ENCODE data around the gene MAP3K10. TPM values are rescaled to one million over a fixed set of nuclear protein-coding genes. Genes with fewer than 3 reads are reported as not detected.

The MAP3K10 gene
- total RNA-seq, 1 experiment from 2014 or later: 5.0 TPM

DNA sequence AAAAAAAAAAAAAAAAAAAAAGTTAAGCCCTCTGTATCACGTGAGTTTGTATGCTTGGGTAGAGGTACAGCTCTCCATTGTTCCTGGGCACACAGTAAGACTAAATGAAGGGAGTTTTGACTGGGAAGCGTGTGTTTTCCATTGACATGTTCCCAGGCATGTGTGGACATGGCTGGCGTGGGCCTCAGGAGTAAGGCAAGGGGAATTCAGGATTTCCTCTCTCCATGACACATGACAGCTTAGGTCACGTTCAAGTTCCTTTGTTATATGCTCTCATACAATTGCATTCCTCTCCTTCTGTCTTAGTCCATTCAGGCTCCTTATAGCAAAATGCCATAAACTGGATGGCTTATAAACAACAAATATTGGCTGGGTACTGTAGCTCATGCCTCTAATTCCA, 17.1 kb upstream of the MAP3K10 start:
- no peak for DNase-seq (ENCODE audit: low read depth)

DNA sequence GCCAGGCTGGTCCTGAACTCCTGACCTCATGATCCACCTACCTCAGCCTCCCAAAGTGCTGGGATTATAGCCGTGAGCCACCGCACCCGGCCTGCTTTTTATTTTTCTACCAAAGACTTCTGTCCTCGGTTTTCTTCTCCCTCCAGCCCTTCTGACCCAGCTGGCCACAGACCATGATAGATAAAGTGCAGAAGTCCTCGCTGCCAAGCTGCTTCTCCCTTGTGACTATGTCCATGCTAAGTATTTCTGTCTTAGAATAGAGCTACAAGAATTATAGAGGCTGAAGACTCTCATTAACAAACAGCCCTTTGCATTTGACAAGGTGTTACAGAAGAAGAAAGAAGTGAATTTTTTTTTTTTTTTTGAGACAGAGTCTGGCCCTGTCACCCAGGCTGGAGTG, 15.4 kb upstream of the MAP3K10 start:
- DNase-seq (ENCODE audit: low read depth): no peak

DNA sequence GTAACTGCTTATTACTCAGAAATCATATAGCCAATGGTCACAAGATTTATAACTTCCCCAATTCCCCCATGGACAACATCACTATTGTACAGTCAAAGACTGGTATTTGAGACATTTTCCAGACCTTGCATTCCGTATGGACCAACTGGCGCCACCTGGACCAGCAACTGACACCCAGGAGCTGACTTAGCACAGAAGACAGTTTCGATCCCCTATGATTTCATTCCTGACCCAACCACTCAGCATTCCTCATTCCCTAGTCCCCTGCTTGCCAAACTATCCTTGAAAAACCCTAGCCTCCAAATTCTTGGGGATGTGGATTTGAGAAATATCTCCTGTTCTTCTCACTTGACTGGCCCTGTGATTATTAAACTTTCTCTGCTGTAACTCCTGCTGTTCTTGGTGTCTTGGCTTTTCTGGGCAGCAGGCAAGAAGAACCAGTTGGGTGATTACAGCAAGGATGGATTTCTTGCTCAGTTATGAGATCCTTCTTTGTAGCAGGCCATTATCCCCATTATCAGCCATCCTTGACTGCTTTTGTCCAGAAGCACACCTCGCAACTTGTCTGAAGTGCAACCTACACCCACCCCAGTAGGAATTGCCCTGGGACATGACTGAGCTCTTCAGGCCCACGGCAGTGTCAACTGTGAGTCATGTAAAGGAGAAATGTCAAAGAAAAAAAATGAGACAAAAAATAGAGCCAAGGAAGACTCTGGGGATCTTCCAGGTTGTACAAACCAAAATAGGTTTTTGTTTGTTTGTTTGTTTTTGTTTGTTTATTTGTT, 13.7 kb upstream of the MAP3K10 start:
- no peak for DNase-seq (ENCODE audit: low read depth)

DNA sequence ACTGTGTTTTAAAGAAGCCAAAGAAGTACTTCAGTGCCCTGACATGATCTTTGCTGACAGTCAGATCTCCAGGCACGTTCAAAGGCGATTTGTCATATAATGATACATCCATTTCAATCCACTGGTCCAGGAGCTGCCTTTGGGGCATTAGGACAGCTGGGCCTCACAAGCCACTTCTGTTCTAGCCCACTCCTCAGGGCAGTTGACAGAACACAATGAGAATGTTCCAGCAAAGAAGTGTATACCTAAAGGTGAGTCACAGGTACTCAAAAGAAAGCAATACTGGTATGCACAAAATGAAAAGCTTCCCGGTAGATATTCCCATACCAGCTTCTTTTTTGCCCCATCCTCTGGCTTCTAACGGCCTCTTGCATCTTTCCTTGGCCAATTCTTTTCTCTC, 12.5 kb upstream of the MAP3K10 start:
- no peak for DNase-seq (ENCODE audit: low read depth)

DNA sequence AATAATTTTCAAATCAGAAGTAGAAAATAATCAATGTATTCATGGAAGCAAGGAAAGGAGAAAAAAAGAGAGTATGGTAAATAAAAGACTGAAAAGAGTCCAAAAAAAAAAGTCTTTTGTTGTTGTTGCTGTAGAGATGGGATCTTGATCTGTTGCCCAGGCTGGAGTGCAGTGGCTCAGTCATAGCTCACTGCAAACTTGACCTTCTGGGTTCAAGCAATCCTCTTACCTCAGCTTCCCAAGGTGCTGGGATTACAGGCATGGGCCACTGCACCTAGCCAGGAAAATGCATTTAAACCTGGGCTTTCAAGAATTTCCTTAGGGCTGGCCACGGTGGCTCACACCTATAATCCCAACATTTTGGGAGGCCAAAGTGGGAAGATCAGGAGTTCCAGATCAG, 7.0 kb upstream of the MAP3K10 start:
- DNase-seq (ENCODE audit: low read depth): no peak

DNA sequence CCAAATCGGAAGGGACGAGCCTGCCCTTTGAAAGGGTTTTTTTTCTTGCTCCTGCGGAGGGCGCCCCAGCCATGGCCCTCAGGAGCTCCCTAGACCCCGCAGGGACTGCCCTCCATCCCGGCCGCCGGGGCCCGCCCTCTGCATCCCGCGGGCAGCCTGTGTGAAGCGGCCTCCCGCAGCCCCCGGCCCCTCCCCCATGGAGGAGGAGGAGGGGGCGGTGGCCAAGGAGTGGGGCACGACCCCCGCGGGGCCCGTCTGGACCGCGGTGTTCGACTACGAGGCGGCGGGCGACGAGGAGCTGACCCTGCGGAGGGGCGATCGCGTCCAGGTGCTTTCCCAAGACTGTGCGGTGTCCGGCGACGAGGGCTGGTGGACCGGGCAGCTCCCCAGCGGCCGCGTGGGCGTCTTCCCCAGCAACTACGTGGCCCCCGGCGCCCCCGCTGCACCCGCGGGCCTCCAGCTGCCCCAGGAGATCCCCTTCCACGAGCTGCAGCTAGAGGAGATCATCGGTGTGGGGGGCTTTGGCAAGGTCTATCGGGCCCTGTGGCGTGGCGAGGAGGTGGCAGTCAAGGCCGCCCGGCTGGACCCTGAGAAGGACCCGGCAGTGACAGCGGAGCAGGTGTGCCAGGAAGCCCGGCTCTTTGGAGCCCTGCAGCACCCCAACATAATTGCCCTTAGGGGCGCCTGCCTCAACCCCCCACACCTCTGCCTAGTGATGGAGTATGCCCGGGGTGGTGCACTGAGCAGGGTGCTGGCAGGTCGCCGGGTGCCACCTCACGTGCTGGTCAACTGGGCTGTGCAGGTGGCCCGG, 815 bp downstream of the MAP3K10 start:
- peak; percentile 39 for DNase-seq (ENCODE audit: low read depth)

DNA sequence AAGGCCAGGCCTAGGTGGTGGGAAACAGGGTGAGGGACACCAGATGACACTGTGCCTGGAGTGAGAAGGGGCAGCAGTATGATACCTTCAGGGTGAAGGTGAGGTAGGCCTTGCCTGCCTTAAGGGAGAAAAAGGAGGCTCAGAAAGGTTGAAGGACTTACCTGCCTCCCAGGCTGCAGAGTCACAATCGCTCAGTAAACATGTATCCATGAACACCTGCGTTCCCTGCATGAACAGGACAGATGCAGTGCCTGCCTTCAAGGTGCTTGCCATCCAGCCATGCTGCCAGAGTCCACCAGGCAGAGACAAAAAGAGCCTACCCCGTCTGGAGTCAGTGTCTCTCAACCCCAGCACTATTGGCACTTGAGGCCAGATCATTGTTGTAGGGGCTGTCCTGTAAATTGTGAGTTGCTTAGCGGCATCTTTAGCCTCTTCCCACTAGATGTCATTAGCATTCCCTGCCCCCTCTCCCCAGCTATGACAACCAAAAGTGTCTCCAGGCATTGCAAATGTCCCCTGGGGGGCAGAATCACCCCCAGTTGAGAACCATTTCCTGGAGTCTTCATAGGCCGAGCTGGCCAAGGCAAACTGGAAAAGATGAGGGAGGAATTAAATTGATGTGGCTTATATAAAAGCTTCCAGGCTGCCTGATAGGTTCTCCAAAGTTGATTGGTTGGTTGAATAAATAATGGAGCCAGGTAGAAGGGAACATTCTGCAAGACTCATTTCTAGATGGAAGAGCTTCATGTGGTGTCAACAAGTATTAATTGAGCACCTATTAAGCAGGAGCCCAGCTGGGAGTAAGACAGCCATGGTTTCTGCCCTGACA, 1.7 kb downstream of the MAP3K10 start:
- no peak for DNase-seq (ENCODE audit: low read depth)

DNA sequence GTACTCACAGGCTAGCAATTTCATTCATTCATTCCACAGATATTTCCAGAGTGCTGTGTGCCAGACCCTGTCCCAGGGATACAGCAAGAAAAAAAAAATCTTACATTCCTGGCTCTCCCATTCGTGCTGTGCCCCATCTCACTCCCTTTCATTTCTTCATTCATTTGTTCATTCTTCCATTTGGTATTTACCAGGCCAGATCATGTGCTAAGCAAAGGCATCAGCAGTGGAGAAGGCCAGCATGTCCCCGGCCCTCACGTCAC, 2.3 kb downstream of the MAP3K10 start:
- no peak for DNase-seq (ENCODE audit: low read depth)

DNA sequence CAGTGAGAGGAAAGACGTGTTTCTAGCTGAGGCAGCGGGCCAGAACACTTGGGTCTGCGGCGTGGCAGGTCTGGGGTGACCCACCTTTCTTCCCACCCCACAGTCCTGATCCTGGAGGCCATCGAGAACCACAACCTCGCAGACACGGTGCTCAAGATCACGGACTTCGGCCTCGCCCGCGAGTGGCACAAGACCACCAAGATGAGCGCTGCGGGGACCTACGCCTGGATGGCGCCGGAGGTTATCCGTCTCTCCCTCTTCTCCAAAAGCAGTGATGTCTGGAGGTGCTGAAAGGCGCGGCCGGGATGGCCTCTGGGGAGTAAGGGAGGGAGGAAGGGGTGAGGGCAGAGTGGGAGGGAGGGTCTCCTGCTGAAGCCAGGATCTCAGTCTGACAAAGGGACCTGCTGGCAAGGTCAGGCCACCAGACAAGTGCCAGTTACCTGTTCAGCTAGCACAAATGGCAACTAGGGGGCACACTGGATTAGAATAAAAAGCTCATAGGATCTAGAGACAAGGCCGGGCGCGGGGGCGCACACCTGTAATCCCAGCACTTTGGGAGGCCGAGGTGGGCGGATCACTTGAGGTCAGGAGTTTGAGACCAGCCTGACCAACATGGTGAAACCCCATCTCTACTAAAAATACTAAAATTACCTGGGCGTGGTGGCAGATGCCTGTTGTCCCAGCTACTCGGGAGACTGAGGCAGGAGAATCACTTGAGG, 7.2 kb downstream of the MAP3K10 start:
- no peak for DNase-seq (ENCODE audit: low read depth)

DNA sequence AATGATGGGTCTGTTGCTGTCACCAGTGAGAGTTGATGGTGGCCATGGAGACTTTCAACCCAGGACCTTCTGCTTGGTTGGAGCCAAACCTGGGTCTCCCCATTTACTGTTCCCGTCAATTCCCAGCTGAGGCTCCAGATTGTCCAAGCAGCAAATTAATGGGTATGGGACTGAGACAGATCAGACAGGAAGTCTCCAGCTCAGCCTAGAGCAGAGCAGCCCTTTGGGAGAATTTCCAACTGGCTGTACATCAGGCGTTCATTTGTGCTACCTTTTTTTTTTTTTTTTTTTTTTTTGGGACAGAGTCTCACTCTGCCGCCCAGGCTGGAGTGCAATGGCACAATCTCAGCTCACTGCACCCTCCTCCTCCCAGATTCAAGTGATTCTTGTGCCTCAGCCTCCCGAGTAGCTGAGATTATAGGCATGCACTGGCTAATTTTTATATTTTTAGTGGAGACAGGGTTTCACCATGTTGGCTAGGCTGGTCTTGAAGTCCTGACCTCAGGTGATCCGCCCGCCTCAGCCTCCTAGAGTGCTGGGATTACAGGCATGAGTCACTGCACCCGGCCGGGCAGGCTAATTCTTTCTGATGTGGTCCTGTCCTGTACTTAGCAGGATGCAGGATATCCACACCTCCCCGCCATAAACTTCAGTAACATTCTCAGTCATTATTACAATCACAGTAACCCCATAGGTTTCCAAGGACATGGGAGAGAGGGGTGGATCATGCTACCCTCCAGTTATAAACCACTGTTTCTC, 9.3 kb downstream of the MAP3K10 start:
- DNase-seq (ENCODE audit: low read depth): peak; percentile 76

DNA sequence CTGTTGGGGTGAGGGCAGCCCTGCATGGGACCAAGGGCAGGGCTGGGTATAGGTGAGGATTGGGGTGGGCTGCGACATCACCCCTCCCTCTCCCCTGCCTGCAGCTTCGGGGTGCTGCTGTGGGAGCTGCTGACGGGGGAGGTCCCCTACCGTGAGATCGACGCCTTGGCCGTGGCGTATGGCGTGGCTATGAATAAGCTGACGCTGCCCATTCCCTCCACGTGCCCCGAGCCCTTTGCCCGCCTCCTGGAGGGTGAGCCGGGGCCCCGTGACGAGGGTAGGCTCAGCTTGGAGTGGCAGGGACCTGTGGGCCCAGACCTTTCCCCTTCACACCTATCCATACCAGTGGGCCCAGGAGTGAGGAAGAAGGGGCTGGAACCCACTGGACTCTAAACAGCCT, 13.2 kb downstream of the MAP3K10 start:
- DNase-seq (ENCODE audit: low read depth): no peak

DNA sequence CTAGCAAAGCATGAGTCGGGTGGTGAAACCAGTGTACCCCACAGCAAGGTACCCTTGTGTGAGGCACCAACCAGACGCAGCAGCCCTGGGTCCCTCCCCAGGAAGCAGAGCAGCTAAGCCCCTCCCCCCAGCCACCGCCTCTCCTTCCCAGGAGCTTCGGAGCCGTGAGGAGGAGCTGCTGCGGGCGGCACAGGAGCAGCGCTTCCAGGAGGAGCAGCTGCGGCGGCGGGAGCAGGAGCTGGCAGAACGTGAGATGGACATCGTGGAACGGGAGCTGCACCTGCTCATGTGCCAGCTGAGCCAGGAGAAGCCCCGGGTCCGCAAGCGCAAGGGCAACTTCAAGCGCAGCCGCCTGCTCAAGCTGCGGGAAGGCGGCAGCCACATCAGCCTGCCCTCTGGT, 14.5 kb downstream of the MAP3K10 start:
- DNase-seq (ENCODE audit: low read depth): no peak

DNA sequence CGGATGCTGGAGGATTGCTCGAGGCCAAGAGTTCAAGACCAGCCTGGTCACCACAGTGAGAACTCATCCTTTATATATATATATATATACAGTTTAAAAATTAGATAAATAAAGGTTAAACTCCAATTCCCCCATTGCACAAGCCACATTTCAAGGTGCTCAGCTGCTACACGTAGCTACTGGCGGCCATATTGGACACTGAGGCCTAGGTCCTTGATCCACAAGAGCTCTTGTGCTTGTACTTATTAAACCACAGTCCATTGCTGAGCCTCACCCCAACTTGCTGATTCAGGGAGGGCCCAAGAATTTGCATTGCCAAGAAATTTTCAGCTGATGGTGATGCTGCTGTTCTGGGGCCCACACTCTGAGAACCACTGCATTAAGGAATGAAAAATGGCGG, 17.4 kb downstream of the MAP3K10 start:
- no peak for DNase-seq (ENCODE audit: low read depth)

DNA sequence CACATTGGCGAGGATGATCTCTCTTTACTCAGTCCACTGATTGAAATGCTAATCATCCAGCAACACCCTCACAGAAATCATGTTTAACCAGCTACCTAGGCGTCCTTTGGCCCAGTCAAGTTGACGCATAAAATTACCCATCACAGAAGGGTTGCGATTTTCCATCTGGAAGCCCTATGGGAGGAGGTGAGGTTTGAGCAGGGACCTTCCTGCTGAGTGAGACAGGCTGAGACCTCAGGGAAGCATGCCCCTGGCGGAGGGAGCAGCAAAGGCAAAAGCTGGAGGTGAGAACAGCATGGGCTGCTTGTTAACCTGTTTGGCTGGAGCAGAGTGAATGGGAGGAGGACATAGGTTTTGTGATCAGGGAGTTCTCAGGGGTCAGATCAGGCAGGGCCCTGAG, 19.7 kb downstream of the MAP3K10 start:
- no peak for DNase-seq (ENCODE audit: low read depth)

DNA sequence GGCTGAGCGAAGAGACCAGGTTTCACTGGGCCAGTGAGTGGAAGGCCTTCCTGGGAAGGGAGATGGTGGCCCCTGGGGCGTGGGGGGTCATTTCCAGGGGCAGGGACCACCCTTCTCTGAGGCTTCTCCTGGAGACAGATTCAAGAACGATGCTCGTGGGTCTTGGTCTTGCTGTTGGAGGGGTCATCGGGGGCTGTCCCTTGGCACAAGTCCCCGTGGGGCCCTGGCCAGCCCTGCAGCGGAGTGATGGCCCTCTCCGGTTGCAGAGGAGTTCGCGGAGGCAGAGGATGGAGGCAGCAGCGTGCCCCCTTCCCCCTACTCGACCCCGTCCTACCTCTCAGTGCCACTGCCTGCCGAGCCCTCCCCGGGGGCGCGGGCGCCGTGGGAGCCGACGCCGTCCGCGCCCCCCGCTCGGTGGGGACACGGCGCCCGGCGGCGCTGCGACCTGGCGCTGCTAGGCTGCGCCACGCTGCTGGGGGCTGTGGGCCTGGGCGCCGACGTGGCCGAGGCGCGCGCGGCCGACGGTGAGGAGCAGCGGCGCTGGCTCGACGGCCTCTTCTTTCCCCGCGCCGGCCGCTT, 22.1 kb downstream of the MAP3K10 start:
- no peak for DNase-seq (ENCODE audit: low read depth)

DNA sequence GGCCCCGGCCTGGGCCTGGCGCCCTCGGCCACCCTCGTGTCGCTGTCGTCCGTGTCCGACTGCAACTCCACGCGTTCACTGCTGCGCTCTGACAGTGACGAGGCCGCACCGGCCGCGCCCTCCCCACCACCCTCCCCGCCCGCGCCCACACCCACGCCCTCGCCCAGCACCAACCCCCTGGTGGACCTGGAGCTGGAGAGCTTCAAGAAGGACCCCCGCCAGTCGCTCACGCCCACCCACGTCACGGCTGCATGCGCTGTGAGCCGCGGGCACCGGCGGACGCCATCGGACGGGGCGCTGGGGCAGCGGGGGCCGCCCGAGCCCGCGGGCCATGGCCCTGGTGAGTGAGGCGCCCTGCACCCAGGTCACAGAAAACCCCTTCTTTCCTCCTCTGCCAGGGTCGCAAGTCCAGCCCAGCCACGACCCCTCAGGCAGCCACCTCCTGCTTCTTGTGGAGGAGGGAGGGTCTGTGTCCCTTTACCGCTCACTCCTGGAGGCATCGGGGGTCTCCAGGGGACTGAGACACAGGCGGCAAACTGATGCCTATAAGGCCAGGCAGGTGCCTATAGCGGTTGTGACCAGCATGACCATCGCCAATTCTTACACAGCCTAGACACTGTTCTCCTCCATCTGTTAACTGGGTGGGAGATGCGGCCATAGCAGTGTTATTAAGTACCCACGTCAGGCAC, 22.8 kb downstream of the MAP3K10 start:
- DNase-seq (ENCODE audit: low read depth): no peak

DNA sequence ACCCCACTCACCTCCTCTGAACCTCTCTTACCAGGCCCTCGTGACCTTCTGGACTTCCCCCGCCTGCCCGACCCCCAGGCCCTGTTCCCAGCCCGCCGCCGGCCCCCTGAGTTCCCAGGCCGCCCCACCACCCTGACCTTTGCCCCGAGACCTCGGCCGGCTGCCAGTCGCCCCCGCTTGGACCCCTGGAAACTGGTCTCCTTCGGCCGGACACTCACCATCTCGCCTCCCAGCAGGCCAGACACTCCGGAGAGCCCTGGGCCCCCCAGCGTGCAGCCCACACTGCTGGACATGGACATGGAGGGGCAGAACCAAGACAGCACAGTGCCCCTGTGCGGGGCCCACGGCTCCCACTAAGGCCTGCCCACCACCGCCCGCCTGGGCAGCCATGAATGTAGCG, 23.7 kb downstream of the MAP3K10 start:
- no peak for DNase-seq (ENCODE audit: low read depth)

DNA sequence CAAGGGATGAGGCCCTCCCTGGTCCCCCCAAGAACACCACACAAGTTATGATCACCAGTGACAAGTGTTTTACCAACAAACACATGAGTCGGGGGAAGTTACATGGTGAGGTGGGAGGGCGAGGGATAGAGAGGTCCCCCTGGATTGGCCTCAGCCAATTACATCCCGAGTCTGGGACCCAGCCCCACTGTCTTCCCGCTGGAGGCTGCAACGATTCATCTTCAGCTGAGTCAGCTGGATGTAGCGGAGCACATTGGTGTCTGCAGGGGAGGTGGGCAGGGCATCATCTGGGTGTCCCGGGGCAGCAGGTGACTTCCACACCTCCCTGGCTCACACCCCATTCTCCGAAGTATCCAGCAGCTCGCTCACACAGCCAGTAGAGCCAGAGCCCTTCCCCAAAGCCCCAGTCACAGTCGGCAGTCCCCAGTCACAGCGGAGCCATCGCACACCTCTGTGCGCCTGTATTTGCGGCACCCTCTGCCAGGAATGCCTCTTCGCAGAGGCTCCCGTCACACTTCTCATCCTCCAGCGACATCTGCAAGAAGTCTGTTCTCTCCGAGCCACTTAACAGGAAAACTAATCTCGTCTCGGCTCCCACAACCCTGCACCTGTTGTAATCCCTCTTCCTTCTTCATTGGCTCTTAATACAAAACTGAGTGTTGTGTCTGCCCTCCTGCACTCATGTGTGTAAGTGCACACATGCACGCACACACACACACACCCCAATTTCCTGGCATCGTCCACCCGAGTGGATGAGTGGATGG, 25.0 kb downstream of the MAP3K10 start:
- DNase-seq (ENCODE audit: low read depth): no peak

DNA sequence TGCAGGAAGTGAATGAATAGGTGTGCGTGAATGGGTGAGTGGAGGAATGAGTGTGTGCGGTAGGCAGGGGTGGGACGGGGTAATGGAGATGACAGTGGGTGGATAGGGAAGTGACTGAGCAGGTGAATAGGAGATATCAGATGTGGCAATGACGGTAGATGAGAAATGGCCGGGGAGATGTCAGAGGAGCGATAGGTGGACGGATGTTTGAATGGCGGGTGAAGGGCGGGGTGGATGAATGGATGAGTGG, 25.5 kb downstream of the MAP3K10 start:
- DNase-seq (ENCODE audit: low read depth): no peak
